Dermis blood vessel endothelial cell (primary cell): Measurements from ENCODE around the gene TRMU. TPM values are rescaled to one million over a fixed set of nuclear protein-coding genes. Genes with fewer than 3 reads are reported as not detected.
"Not testable (repeated sequence)": the region's sequence is repeated elsewhere in the genome, so short reads cannot be mapped to it uniquely, and the experiment has no call there.

Experiments used
- DNase-seq: peaks from one replicate; pipeline ENCODE4 v3.0.0; 2010
- total RNA-seq: library from RNA; depleted of rRNA; stranded (reverse); fragments of >200 nt; gene quantifications from 2 replicates; pipeline ENCODE4 v1.2.3, GENCODE V29; 2014

Gene TRMU
- total RNA-seq, 1 donor from 2014 or later: 35.1 TPM

DNA sequence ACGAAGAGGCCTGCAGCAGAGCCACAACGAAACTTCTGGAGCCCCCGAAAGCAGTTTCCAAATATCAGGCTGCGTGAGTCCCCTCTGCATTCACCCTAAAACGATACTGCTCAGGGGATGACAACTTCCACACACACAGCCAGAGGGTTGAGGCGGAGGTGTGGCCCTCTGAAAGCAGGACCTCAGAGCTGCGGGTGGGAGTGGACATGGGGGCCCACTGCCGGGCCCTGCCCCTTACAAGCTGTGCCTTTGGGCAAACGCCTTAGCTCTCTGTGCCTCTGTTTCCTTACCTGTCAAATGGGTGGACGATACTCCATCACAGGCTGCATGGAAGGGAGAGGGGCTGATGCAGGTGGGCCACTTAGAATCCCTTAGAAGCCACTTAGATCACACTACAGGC is 53.1 kb downstream of the TRMU start:
- no peak for DNase-seq

DNA sequence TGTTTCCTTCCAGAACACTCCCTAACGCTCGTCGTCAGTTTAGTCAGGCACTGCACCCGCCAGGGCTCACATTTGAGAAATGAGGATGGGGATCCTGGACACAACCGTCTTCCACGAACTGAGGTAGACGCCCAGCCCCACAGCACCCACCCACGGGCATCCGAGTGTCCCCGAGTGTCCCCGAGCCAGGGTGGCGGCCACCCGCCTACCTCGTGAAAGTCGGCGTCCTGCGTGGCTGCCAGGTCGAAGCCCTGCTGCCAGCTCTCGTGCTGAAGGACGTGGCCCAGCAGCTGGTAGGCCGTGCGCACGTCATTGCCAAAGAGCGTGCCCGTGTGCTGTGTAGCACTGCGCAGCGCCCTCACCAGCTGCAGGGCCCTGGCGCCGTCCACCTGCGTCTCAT is 53.6 kb downstream of the TRMU start:
- DNase-seq: no peak

DNA sequence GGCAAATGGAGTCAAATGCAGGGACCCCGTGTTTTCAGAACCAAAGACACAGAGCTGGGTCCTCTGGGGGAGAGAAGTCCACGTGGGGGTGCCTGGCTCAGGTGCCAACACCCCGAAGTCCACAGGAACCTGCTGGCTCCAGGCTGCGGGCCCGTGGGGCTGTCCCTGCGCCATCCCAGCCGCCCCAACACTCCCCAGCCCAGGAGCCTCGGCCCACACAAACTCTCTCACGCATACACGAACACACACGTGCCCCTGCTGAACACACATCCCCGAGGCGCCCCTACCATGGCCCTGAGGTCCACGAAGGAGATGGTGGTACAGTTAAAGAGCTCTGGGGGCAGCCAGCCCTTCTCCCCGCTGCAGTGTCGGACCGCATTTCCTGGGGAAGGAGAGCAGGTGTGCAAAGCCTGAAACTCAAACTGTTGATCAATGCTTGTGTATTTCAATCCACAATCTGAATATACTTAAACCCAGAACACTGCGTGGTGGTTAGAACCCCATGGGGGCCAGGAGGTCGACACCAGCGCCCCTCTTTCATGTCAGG is 54.7 kb downstream of the TRMU start:
- DNase-seq: no peak

DNA sequence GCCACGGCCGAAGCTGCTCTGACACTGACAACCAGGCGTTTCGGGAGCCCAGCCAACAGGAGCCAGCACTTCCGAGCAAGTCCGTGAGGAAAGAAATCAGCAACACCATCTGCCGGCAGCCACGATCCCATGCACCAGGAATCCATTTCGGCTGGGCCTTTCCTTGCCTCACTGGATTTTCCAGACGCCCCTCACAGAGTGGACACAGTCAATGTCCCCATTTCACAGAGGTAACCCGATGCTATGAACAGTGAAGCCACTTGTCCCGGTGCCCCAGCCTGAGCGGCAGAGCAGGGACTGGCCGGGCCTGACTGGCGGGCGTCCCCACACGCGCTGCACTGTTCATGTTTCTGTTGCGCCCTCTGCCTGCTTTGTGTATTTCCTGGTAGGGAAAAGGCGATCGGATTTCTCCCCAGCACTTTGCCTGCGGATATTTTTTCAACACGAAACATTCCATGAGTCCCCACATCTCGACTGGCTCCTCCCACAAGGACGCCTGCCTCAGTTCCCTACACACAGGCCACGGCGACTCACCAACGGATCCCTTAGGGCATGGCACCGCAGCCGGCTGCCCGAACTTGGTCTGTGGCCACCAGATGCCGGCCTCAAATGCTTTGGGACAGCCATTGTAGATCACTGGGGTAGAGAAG is 55.3 kb downstream of the TRMU start:
- DNase-seq: peak; percentile 54

DNA sequence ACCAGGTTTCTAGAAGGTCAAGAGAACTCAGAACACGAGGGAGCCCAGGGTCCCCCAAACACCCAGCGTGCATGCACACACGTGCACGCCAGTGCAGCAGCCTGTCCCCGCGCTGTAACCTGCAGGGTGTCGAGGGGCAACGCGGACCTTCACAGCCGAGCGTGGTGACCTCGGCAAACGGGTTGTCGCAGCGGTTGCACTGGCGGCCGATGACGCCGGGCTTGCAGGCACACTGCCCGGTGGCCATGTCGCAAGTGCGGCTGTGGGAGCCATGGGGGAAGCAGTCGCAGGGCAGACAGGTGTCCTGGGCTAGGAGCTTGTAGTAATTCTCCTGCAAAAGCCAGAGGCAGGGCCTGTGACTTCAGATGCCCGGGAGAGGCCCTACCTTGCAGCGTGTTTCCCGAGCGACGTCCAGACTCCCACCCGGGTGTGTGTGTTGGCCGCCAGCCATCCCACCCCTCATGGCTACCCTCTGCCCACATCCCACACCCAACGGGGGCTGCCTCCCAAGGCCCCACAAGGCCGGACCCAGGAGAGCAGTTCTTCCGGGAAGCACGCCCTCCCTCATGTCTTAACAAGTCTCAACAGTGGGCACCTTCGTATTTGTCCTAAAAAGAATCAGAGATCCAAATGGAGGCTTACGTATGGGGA is 56.1 kb downstream of the TRMU start:
- DNase-seq: no peak

DNA sequence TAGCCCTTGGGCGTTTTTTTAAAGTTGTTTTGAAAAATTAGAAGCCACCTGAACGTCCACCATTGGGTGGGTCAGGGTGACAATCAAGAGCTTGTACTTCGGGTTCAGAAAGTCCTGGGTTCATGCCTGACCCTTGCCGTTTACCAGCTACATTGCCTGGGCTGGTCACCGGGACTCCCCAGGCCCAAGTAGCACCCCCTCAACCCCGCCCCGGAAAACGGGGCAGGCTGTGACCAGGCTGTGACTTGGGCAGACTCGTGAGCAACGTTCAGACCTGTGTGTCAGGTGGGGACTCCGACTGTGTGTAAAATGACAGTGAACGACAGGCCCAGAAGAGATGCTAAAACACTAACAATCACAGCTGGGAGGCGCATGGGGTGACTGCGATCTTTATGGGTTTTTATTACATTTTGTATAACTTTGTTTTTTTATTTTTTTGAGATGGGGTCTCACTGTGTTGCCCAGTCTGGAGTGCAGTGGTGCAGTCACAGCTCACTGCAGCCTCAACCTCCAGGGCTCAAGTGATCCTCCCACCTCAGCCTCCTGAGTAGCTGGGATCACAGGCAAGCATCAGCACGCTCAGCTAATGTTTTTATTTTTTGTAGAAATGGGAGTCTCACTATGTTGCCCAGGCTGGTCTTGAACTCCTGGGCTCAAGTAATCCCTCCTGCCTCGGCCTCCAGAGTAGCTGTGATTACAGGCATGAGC is 56.8 kb downstream of the TRMU start:
- DNase-seq: no peak

DNA sequence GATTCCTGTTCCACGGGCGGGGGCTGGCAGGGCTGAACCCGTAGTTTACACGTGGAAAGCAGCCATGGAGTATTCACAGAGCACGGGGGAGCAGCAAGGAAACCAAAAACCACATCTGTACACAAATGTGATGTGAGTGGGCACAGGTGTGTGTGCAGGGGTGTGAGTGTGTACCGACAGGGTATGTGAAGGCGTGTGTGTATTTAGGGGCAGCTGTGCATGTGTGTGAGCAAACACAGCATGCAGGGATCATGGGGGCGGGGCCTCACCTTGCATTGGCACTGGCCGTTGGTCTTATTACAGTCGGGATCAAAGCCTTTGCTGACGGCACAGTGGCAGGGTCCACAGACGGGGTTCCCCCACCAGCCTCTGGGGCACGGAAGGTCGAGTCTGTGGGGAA is 58.4 kb downstream of the TRMU start:
- DNase-seq: no peak

DNA sequence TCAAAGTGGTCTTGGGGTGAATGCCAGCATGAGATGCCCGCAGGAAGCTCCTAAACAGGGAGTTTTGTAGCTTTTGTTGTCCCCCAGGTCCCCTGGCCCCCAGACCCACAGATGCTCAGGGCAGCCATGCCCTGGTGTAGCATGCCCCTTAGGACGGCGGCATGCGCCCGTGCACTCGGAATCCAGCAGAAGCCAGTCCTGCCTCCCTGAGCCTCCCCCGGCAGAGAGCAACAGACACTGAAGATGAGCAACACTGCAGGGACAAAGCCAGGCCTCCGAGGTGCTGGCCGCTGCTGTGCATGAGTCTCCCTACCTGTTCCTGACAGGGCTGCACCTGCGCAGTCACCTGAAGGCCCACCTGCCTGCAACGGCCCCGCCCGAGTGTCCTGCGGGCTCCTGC is 59.1 kb downstream of the TRMU start:
- DNase-seq: no peak

DNA sequence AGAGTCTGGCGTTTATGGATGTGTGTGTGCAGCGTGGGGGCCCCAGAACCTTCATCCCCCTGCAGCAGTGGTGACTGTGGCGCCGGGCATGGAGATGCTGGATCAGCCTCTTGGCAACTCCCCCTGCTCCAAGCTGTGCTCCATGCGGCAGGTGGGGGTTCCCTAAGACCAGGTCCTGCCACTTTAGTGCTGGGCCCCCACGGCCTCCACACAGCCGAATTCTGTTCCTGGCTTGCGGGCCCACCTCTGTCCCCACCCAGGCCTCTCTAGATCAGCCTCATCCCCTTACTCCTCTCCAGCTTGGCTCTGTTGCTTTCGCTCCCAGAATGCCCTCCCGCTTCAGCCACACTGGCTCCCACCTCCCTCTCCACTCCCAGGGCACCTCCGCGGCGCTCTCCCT is 59.6 kb downstream of the TRMU start:
- no peak for DNase-seq

DNA sequence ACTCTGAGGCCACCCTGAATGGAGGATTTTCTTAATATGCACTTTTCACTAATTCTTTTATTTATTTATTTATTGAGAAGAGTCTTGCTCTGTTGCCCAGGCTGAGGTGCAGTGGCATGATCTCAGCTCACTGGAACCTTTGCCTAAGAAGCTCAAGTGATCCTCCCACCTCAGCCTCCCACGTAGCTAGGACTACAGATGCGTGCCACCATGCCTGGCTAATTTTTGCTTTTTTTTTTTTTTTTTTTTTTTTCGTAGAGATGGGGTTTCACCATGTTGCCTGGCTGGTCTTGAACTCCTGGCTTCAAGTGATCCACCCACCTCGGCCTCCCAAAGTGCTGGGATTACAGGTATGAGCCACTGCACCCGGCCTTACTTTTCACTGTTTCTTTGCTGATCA is 61.5 kb downstream of the TRMU start:
- not testable (repeated sequence) for DNase-seq

DNA sequence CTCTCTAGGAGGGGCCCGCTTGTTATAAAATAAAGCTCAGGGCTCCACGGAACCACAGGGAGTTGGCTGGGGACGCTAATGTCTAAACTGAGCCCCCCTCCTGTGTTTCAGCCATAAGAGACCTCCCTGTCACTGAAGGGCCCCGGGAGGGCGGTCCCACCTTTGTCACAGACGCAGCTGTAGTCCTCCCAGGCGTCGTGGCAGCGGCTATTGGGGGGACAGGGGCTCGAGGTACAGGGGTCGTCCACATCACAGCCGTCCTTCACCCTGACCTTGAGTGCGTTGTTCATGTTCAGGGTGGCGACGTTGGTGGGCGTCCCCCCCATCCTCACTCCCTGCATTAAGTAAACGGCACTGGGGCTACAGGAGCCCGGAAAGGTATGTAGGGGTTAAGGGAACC is 62.0 kb downstream of the TRMU start:
- DNase-seq: no peak

DNA sequence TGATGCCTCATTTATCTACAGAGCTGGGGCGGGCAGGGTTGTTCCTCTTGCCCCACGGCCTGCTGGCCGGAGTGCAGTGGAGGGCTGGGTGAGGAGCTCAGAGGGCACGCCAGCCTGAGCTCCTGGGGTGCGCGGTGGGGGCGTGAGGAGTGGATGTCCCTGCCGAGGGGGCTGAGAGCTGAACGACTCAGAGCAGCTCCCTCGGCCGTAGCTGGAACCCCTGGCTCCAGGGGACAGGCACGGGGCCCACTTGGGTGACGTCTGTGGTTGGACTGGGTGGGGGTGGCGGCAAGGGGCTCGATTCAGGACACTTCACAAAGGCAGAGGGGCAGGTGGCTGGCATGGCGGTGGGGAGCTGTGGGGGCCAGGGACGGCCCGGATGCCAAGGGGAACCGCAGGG is 62.4 kb downstream of the TRMU start:
- DNase-seq: no peak

DNA sequence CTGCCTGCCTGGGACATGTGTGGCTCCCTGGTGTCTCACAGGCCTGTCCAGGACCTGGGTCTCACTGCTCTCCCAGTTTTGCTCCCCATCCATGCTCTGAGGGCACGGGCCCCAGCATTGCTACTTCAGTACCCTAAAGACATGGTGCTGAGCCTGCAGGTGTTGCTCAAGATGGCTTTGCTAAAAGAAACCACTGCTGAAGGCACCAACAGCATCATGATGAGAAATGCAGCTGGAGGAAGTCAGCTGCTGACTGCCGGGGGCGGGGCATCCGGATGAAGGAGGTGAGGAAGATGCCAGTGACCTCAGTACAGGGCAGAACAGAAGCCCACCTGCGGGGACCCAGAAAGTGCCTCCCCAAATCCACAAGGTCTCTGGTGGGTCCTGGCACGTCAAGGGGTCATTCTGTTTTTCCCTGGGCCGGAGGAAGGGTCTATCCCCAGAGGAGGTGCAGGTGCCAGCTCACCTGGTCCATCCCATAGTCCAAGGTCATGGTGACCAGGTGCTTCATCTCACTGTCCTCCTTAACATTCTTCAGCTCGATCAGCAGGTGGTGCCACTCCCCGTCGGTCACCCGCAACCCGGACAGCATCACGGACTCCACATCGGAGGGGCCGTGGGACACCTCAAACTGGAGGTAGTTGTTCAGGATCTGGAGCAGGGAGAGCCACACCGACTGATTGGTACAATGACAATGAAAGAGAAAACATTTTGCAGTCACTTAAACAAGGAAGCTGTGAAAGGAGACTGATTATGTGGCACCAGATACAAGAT is 63.9 kb downstream of the TRMU start:
- DNase-seq: no peak

DNA sequence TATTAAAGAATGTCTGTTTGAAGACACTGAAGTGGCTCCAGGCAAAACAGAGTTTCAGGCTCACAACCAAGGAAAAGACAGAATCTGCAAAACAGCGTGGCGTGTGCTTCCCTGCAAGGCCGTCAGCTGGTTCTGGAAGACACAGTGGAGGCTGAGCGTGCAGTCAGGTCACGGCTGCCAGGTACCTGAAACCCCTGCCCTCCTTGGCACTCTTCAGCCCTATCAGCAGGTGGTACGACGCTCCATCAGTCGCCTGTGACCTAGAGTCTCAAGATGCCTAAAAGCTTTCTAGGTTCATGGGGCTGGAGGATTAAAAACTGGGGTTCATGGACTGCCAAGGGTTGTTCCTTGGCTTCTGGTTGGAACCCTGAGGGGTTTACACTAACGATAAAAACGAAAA is 65.9 kb downstream of the TRMU start:
- DNase-seq: no peak

DNA sequence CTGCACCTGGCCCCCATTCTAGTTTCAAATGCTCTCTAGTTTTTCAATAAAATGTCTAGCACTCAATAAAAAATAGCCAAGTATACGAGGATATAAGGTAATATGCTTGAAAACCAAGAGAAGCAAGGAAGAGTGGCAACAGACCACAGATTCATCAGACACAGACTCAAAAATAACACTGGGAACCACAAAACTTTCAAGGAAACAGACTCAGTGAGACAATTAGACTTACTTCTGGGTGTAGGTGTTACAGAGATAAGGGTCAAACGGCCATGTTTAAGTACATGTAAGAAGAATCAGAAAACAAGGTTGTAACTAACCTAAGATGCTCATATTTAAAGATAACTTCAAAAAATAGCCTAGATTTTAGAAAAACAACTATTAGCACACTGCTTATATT is 67.0 kb downstream of the TRMU start:
- no peak for DNase-seq

DNA sequence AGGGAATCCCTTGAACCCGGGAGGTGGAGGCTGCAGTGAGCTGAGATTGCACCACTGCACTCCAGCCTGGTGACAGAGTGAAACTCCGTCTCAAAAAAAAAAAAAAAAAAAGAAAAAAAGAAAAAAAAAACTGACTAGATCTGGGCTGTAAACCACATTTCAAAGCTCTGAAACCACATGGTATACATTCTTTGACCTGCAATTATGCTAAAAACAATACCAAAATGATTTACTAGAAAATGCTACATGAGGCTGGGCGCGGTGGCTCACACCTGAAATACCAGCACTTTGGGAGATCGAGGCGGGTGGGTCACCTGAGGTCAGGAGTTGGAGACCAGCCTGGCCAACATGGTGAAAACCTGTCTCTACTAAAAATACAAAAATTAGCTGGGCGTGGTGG is 68.4 kb downstream of the TRMU start:
- not testable (repeated sequence) for DNase-seq

DNA sequence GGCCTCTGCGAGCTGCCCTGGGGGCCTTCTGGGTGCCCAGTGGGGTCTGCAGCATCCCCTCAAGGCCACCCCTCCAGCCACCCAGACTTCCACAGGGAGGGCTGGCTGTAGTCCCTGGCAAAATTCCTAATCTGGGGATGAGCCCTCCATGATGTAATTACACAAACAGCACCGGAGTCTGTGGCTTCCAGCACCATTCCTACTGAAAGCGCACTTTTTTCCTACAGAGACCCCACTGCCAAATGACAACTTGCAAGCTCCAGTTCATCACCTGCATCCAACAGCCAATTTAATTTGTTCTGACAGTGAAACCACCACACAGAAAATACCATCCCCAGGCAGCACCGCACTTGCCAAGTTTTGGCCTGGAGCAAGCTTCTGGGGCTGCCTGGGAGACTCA is 70.4 kb downstream of the TRMU start:
- DNase-seq: no peak

DNA sequence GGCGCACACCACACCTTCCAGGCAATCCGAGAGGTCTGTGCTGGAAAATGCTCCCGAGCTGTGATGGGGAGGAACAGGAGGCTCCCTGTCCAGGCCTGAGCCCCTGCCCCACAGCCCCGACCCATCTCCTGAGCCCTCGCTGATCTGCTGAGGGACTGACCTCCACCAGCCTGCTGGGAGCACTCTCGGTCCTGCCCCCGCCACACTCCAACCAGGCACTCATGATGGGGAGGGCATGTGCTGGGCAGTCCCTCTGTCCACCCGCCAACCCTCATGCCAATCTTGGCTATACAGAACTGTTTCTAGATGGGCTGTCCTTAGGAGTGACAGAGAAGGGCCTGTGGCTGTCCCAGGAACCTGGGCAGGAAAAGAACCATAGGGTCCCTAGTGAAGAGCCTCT is 70.8 kb downstream of the TRMU start:
- DNase-seq: no peak

DNA sequence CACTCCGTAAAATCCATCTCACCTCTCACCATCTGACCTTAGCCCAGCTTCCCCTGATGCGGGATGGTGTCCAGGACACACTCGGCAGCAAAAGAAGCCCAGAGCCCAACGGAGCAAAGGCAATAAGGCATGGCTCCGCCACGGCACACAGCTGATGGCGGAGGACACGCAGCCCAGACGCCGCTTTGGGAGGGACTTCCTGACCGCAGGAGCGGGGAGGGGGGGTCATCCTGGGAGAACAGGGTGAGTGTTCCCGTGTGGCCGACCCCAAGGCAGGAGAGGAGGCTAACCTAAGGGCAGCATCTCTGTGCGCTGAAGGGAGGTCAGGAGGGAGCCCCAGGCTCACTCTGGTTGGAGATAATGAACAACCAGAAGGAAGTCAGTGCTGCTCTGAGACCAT is 71.3 kb downstream of the TRMU start:
- no peak for DNase-seq
